ENCODE results near the gene SNX32. TPM values are rescaled to one million over a fixed set of nuclear protein-coding genes. Genes with fewer than 3 reads are reported as not detected.

Gene SNX32
- total and polyA plus RNA-seq, 8 donors: 0.12 to 0.75 (median 0.29) TPM; not detected in 2

GRCh38 chr11:65808744-65809341, 24.9 kb upstream of the SNX32 start:
- no peaks in the 10 kb centered on the region for H3K27me3 ChIP-seq
- intact Hi-C loops (cut with DNase I): no loop called here
- H3K36me3 ChIP-seq: no peaks in the 10 kb centered on the region
- no peak overlapping the region for H3K4me3 ChIP-seq
- no peak overlapping the region for H3K27ac ChIP-seq
- H3K4me1 ChIP-seq: no peaks in the 10 kb centered on the region
- peak; percentile 33 to 74 (median 55) for ATAC-seq
- WGBS, 2 donors: 50 to 51% methylated on average over 20 of the region's 20 CpGs
- no peaks in the 10 kb centered on the region for H3K9me3 ChIP-seq
- DNase-seq: no peak
- no peak for FAIRE-seq
- TF ChIP-seq CTCF (IDR thresholded peaks at IDR 0.05): no peak

DNA sequence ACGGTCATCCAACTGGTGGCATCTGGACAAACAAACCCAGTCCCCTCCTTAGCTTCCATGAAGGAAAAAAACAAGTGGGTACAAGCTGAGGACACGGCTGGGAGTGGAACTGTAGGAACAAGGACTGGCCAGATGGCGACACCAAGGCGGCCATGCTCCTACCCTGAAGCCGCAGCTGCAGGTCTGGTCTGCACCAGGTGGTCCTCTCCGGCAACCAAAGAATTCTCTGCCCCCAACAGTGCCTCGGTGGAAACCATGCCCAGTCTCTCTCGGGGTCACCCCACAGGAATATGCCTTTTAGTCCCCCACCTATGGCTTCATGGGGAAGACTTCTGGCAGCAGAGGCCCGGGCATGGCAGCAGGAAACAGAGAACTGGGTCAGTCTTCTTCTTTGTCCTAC, 24.3 kb upstream of the SNX32 start:
- intact Hi-C loops (cut with DNase I): no loop called here
- H3K27ac ChIP-seq: no peak overlapping the region
- no peak for TF ChIP-seq CTCF (IDR thresholded peaks at IDR 0.05)
- peaks cover 0 to 6% (median 0%) of the 10 kb centered on the region in 3 donors for H3K4me1 ChIP-seq
- no peak for ATAC-seq
- H3K27me3 ChIP-seq: no peaks in the 10 kb centered on the region
- DNase-seq: no peak
- no peak overlapping the region for H3K4me3 ChIP-seq
- no peaks in the 10 kb centered on the region for H3K9me3 ChIP-seq
- H3K36me3 ChIP-seq: no peaks in the 10 kb centered on the region
- no peak for FAIRE-seq
- WGBS, 2 donors: 84 to 89% methylated on average over 9 of the region's 9 CpGs

DNA sequence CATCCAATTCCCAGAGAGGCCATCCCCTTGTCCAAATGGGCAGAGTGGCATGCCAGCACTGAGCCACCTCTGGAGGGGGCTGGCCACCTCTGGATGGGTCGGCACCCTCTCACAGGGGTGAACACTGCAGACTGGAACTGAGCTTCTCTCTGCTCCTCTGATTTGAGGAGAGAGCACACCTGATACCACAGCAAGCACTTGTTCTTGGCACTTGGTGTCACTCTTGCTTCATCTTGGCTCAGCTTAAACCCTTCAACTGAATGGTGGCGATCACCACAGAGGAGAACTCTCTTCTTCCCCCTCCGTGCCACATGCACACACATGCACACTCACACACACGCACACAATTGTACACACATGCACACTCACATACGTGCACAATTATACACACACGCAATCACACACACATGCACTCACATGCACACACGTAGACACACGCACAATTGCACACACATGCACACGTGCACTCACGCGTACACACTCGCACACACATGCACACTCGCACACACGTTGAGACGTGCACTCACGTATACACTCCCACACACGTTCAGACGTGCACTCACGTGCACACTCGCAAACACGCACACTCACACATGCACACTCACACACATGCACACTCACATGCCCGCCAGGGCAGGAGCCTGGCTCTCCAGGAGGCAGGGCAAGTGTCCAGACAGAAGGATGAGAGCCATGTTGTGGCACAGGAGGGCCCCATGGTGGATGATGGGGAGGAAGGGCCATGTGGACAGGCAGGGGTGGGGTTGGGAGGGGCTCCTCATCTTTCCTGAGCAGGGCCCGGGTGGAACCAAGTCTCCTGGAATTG, 23.5 kb upstream of the SNX32 start:
- Histone ChIP-seq H3K4me3 (no peak overlapping the region), H3K4me1 (peaks cover 0 to 6% (median 0%) of the 10 kb centered on the region in 3 donors), H3K27ac (no peak overlapping the region), H3K36me3 (no peaks in the 10 kb centered on the region), H3K27me3 (no peaks in the 10 kb centered on the region), H3K9me3 (no peaks in the 10 kb centered on the region)
- no peak for TF ChIP-seq CTCF (IDR thresholded peaks at IDR 0.05)
- intact Hi-C loops (cut with DNase I): no loop called here
- DNase-seq (no peak), FAIRE-seq (no peak), ATAC-seq (peak in 1 of 4 donors; percentile 6)
- 79 to 88% methylated on average over 23 of the region's 23 CpGs for WGBS, 2 donors

DNA sequence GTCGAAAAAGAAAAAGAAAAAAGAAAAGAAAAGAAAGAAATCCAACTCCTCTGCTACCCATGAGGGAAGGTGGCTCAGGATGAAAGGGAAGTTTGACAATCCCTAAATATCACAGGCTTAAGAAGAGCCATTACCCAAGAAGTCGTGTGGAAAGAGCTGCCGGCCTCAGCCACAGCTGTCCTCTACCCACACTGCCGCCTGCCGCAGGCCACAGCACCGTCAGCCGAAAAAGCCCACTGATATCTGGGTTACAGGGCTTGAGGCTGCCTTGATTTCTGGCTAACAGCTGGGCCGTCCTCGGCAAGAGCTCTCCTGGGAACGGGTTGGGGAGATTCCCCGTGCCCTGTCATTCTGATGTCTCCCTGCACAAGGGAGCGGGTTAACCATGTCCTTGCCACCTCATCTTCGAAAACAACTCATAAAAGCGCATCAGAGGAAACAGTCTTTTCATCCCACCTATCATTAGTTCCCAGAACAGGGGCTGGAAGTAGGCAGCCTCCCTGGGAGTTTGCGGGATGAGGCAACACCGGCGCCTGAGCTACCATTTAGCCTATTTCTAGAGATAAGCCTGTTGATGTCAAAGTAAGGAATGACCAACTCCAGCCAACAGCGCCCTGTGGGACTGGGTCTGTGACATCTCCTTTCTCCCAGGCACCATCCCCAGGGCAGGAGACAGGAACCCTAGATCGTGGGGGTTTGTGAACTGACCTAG, 21.8 kb upstream of the SNX32 start:
- ATAC-seq: peak in 1 of 4 donors; percentile 9
- no peaks in the 10 kb centered on the region for H3K36me3 ChIP-seq
- peaks cover 0 to 6% (median 0%) of the 10 kb centered on the region in 3 donors for H3K4me1 ChIP-seq
- no peaks in the 10 kb centered on the region for H3K27me3 ChIP-seq
- H3K4me3 ChIP-seq: no peak overlapping the region
- no peak overlapping the region for H3K27ac ChIP-seq
- FAIRE-seq: no peak
- intact Hi-C loops (cut with DNase I): no loop called here
- DNase-seq: no peak
- no peak for TF ChIP-seq CTCF (IDR thresholded peaks at IDR 0.05)
- no peaks in the 10 kb centered on the region for H3K9me3 ChIP-seq
- WGBS, 2 donors: 77 to 84% methylated on average over 19 of the region's 19 CpGs
